Keratinocyte (primary cell): ENCODE data around the gene CARD9.

Source experiments
- CTCF ChIP-seq, 3 experiments: IDR thresholded peaks in 1 of 3; conservative IDR thresholded peaks in 1 of 3; optimal IDR thresholded peaks in 1 of 3; 2 replicates in 2 of 3; 3 replicates in 1 of 3; pipeline versions ENCODE3 to v1.5.1; 2011; ENCODE audit warnings: low read length in 3 of 3, mild to moderate bottlenecking in 3 of 3, moderate library complexity in 2 of 3, control low read depth in 1 of 3, inconsistent platforms in 1 of 3; ENCODE audit not compliant: insufficient read depth in 2 of 3; ENCODE audit errors: extremely low read depth in 1 of 3
- EZH2 ChIP-seq: IDR thresholded peaks from one replicate; pipeline ENCODE4 v1.6.1; 2012; ENCODE audit warnings: inconsistent platforms, mild to moderate bottlenecking, low read length, moderate library complexity

DNA sequence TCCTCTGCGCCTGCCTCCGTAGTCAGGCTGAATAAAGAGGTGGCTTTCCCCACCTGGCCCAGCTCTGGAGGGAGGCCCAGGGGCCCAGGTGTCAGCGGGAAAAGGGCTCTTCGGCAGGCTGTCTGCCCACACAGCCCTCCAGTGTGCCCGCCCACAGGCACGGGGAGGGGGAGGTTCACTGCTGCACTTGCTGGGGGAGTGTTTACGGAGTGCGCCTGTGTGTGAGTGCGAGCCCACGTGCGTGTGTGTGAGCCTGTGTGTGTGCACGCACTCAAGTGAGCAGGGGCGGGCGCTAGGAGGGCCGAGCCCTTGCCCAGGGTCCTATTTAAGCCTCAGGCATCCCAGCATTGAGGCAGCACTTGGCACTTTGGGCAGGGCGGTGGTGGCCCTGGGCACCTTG is 20.8 kb downstream of the CARD9 start:
- TF ChIP-seq CTCF (optimal IDR thresholded peaks at IDR 0.05 in 1 of 3, IDR thresholded peaks at IDR 0.05 in 1 of 3, conservative IDR thresholded peaks at IDR 0.05 in 1 of 3; ENCODE audit: extremely low read depth in 1 of 3, insufficient read depth in 2 of 3, low read length in 3 of 3) (no peak), EZH2 (no peak)
